Natural killer cell (primary cell): ENCODE results near the gene PUM2. TPM values are rescaled to one million over a fixed set of nuclear protein-coding genes. Genes with fewer than 3 reads are reported as not detected.

Source experiments
- ATAC-seq, 3 donors: fragments of 150-1000 bp in 2 of 3; fragments of 200-7000 bp in 1 of 3; cut with Tn5 transposase; 1 replicate in 1 of 3; 2 replicates in 2 of 3; pipeline ENCODE4 v1.10.0; 2021; ENCODE audit warnings: mild to moderate bottlenecking in 2 of 3, moderate library complexity in 2 of 3
- DNase-seq, 2 donors: peaks; one replicate each; pipeline versions ENCODE4 v3.0.0 to v3.0.0-alpha.2; 2013 to 2021; ENCODE audit warnings: mixed read lengths in 1 of 2
- H3K27ac ChIP-seq: one replicate; pipeline ENCODE4 v1.5.1; 2013; ENCODE audit warnings: mild to moderate bottlenecking, low read length
- H3K27me3 ChIP-seq: one replicate; pipeline ENCODE4 v1.6.1; 2013; ENCODE audit warnings: low read length; ENCODE audit not compliant: control insufficient read depth, insufficient read depth
- H3K36me3 ChIP-seq: one replicate; pipeline ENCODE4 v1.6.1; 2013; ENCODE audit warnings: low read length; ENCODE audit not compliant: control insufficient read depth, insufficient read depth
- H3K4me1 ChIP-seq: one replicate; pipeline ENCODE4 v1.6.1; 2013; ENCODE audit warnings: low read length; ENCODE audit not compliant: control insufficient read depth, insufficient read depth
- H3K4me3 ChIP-seq: one replicate; pipeline ENCODE4 v1.5.1; 2013; ENCODE audit warnings: low read length
- H3K9me3 ChIP-seq: one replicate; pipeline ENCODE4 v1.6.1; 2013; ENCODE audit warnings: low read length; ENCODE audit not compliant: control insufficient read depth, insufficient read depth
- H3K27ac Mint-ChIP-seq, 2 donors: one replicate each; pipeline ENCODE4 v1.8.0; 2022; ENCODE audit warnings: mild to moderate bottlenecking in 2 of 2, mixed read lengths in 2 of 2, moderate library complexity in 1 of 2
- H3K27me3 Mint-ChIP-seq, 2 donors: one replicate each; pipeline ENCODE4 v1.8.0; 2022; ENCODE audit warnings: low read depth in 2 of 2, mixed read lengths in 2 of 2
- H3K36me3 Mint-ChIP-seq: one replicate; pipeline ENCODE4 v1.8.0; 2022; ENCODE audit warnings: mixed read lengths
- H3K4me1 Mint-ChIP-seq, 2 donors: one replicate each; pipeline ENCODE4 v1.8.0; 2022; ENCODE audit warnings: mixed read lengths in 2 of 2
- H3K4me3 Mint-ChIP-seq: one replicate; pipeline ENCODE4 v1.8.0; 2022; ENCODE audit warnings: mild to moderate bottlenecking, moderate library complexity, mixed read lengths
- H3K9me3 Mint-ChIP-seq, 2 donors: one replicate each; pipeline ENCODE4 v1.8.0; 2022; ENCODE audit warnings: mixed read lengths in 2 of 2
- CTCF ChIP-seq: fragments of 200-600 bp; IDR thresholded peaks from one replicate; pipeline ENCODE4 v1.8.0; 2022; ENCODE audit warnings: antibody characterized with exemption
- WGBS: methylation state at CpG from one replicate; pipeline ENCODE4 v1.1.7; 2013; ENCODE audit warnings: missing lambda C conversion rate; ENCODE audit not compliant: insufficient coverage; 5-methylcytosine and 5-hydroxymethylcytosine counted together
- intact Hi-C: fragments of 100-400 bp; cut with micrococcal nuclease; formaldehyde crosslinking; loops from one replicate; pipeline ENCODE4 v1.14.2; 2022
- total RNA-seq, 4 donors: library from RNA; stranded (reverse); fragments of 120-200 nt in 1 of 4; gene quantifications; one replicate each; pipeline versions ENCODE4 v1.2.3 to v1.2.4, GENCODE V29; 2013 to 2022

Gene PUM2
- total RNA-seq, 3 donors from 2014 or later (not counting 1 experiment from before 2014, with no cell fraction given), result 115 to 157 (median 130) TPM

- Histone ChIP-seq H3K36me3 (peaks cover 65% of the 10 kb centered on the region), H3K9me3 (no peaks in the 10 kb centered on the region), H3K27me3 (no peaks in the 10 kb centered on the region), H3K4me1 (no peaks in the 10 kb centered on the region), H3K27ac (no peak overlapping the region), H3K4me3 (no peak overlapping the region)
- H3K4me1 Mint-ChIP-seq, result peaks cover 13 to 17% of the 10 kb centered on the region in 2 donors
- no peak for TF ChIP-seq CTCF
- no peak for DNase-seq
- no peak overlapping the region for H3K27ac Mint-ChIP-seq
- intact Hi-C loops, result no loop called here
- WGBS, result 100% methylated on average over 9 of the region's 9 CpGs
- H3K27me3 Mint-ChIP-seq, result no peaks in the 10 kb centered on the region
- ATAC-seq, result no peak
- H3K36me3 Mint-ChIP-seq, result no peaks in the 10 kb centered on the region
- no peak overlapping the region for H3K4me3 Mint-ChIP-seq
- no peaks in the 10 kb centered on the region for H3K9me3 Mint-ChIP-seq
Observed at GRCh38 chr2:20294231-20294630, 56.4 kb downstream of the PUM2 start.

GRCh38 chr2:20292984-20293383 lies 57.7 kb downstream of the PUM2 start:
- no peak overlapping the region for H3K27ac Mint-ChIP-seq
- WGBS, result 100% methylated on average over 4 of the region's 5 CpGs
- no peaks in the 10 kb centered on the region for H3K9me3 ChIP-seq
- no peak overlapping the region for H3K4me3 ChIP-seq
- H3K9me3 Mint-ChIP-seq, result no peaks in the 10 kb centered on the region
- no peak for TF ChIP-seq CTCF
- no peaks in the 10 kb centered on the region for H3K36me3 Mint-ChIP-seq
- no peaks in the 10 kb centered on the region for H3K27me3 Mint-ChIP-seq
- no peaks in the 10 kb centered on the region for H3K4me1 ChIP-seq
- no peak overlapping the region for H3K27ac ChIP-seq
- H3K27me3 ChIP-seq, result no peaks in the 10 kb centered on the region
- H3K4me3 Mint-ChIP-seq, result no peak overlapping the region
- no peak for ATAC-seq
- peaks cover 72% of the 10 kb centered on the region for H3K36me3 ChIP-seq
- DNase-seq, result no peak
- peaks cover 13 to 17% of the 10 kb centered on the region in 2 donors for H3K4me1 Mint-ChIP-seq
- intact Hi-C loops, result no loop called here

GRCh38 chr2:20291846-20292408 lies 58.7 kb downstream of the PUM2 start:
- peaks cover 74% of the 10 kb centered on the region for H3K36me3 ChIP-seq
- intact Hi-C loops, result no loop called here
- peaks cover 6 to 9% of the 10 kb centered on the region in 2 donors for H3K4me1 Mint-ChIP-seq

More at GRCh38 chr2:20291846-20292408, 58.7 kb downstream of the PUM2 start:
- Mint-ChIP-seq H3K9me3 (no peaks in the 10 kb centered on the region), H3K27ac (peak overlapping the region in 1 of 2 donors; percentile 11), H3K36me3 (no peaks in the 10 kb centered on the region), H3K4me3 (no peak overlapping the region), H3K27me3 (no peaks in the 10 kb centered on the region)
- DNase-seq (no peak), ATAC-seq (no peak)
- Histone ChIP-seq H3K27me3 (no peaks in the 10 kb centered on the region), H3K27ac (no peak overlapping the region), H3K4me1 (no peaks in the 10 kb centered on the region), H3K4me3 (no peak overlapping the region), H3K9me3 (no peaks in the 10 kb centered on the region)
- 96% methylated on average over 13 of the region's 13 CpGs for WGBS
- TF ChIP-seq CTCF, result no peak
